DND-41 (cell line): ENCODE results near the gene RSPH6A.

Experiments
- ATAC-seq: fragments of 200-7000 bp; cut with Tn5 transposase; 3 replicates; pipeline ENCODE4 v1.9.1; 2021; ENCODE audit warnings: low read depth; ENCODE audit not compliant: insufficient read depth
- DNase-seq: peaks from one replicate; pipeline ENCODE4 v3.0.0-alpha.2; 2020
- H2AFZ ChIP-seq: 2 replicates; pipeline ENCODE4 v1.6.0; 2012; ENCODE audit warnings: low read depth, low read length
- H3K27ac ChIP-seq: 2 replicates; pipeline ENCODE4 v1.5.1; 2012; ENCODE audit warnings: low read length, inconsistent platforms
- H3K27me3 ChIP-seq: fragments of 200-600 bp; sonication (generic); 2 replicates; pipeline ENCODE4 v1.6.0; 2012; ENCODE audit warnings: low read length, mild to moderate bottlenecking, inconsistent platforms; ENCODE audit not compliant: insufficient read depth, poor library complexity
- H3K36me3 ChIP-seq: 2 replicates; pipeline ENCODE4 v1.5.1; 2012; ENCODE audit warnings: low read length, inconsistent platforms; ENCODE audit not compliant: insufficient read depth
- H3K4me1 ChIP-seq: 2 replicates; pipeline ENCODE4 v1.5.1; 2012; ENCODE audit warnings: mild to moderate bottlenecking, low read length; ENCODE audit not compliant: insufficient read depth
- H3K4me2 ChIP-seq: 2 replicates; pipeline ENCODE4 v1.6.0; 2012; ENCODE audit warnings: mild to moderate bottlenecking, moderate library complexity, low read length, inconsistent platforms; ENCODE audit not compliant: insufficient read depth
- H3K4me3 ChIP-seq, 2 experiments: fragments of 200-600 bp in 1 of 2; shearing (Covaris generic) in 1 of 2; 2 replicates each; pipeline ENCODE4 v1.5.1; 2012 to 2016; ENCODE audit warnings: inconsistent platforms in 2 of 2, low read length in 2 of 2, mild to moderate bottlenecking in 2 of 2, low read depth in 1 of 2, moderate library complexity in 1 of 2
- H3K79me2 ChIP-seq: 2 replicates; pipeline ENCODE4 v1.6.0; 2012; ENCODE audit warnings: low read length, inconsistent platforms; ENCODE audit not compliant: insufficient read depth
- H3K9ac ChIP-seq: 2 replicates; pipeline ENCODE4 v1.6.0; 2012; ENCODE audit warnings: low read depth, mild to moderate bottlenecking, inconsistent platforms, low read length, moderate library complexity
- H3K9me3 ChIP-seq: 2 replicates; pipeline ENCODE4 v1.5.1; 2012; ENCODE audit warnings: low read length, moderate library complexity, mild to moderate bottlenecking, inconsistent platforms; ENCODE audit not compliant: insufficient read depth, severe bottlenecking
- H4K20me1 ChIP-seq: 2 replicates; pipeline ENCODE4 v1.6.0; 2012; ENCODE audit warnings: low read length; ENCODE audit not compliant: insufficient read depth
- CTCF ChIP-seq: IDR thresholded peaks from 2 replicates; pipeline ENCODE4 v1.5.1; 2012; ENCODE audit warnings: borderline replicate concordance, low read length, moderate library complexity, mild to moderate bottlenecking; ENCODE audit not compliant: poor library complexity, severe bottlenecking; ENCODE audit errors: extremely low read depth
- EZH2 ChIP-seq: IDR thresholded peaks from 3 replicates; pipeline ENCODE4 v1.6.1; 2012; ENCODE audit warnings: borderline replicate concordance, low read depth, mild to moderate bottlenecking, moderate library complexity, low read length, inconsistent platforms; ENCODE audit not compliant: severe bottlenecking

RSPH6A gene

GRCh38 chr19:45834970-45835369 lies 19.9 kb upstream of the RSPH6A start:
- no peak for TF ChIP-seq EZH2
- 0 out of 2 replicates have a peak, but pooled peaks cover 2% of the 10 kb centered on the region for H3K79me2 ChIP-seq
- H3K4me3 ChIP-seq: no peak overlapping the region
- H3K9ac ChIP-seq: no peak overlapping the region
- peaks cover 89% of the 10 kb centered on the region for H3K36me3 ChIP-seq
- H3K4me2 ChIP-seq: no peak overlapping the region
- no peaks in the 10 kb centered on the region for H4K20me1 ChIP-seq
- no peak overlapping the region for H2AFZ ChIP-seq
- DNase-seq (no peak), ATAC-seq (no peak)
- H3K27me3 ChIP-seq: no peaks in the 10 kb centered on the region
- no peak overlapping the region for H3K27ac ChIP-seq
- H3K4me1 ChIP-seq: no peaks in the 10 kb centered on the region
- H3K9me3 ChIP-seq: no peaks in the 10 kb centered on the region

GRCh38 chr19:45828945-45829344 lies 13.8 kb upstream of the RSPH6A start:
- TF ChIP-seq CTCF (no peak), EZH2 (no peak)
- no peaks in the 10 kb centered on the region for H3K4me1 ChIP-seq
- no peaks in the 10 kb centered on the region for H3K27me3 ChIP-seq
- H2AFZ ChIP-seq: no peak overlapping the region
- no peak overlapping the region for H3K9ac ChIP-seq
- H3K9me3 ChIP-seq: no peaks in the 10 kb centered on the region
- no peak overlapping the region for H3K4me2 ChIP-seq
- H3K79me2 ChIP-seq: no peaks in the 10 kb centered on the region
- ATAC-seq (no peak), DNase-seq (no peak)
- no peak overlapping the region for H3K27ac ChIP-seq
- H4K20me1 ChIP-seq: no peaks in the 10 kb centered on the region
- H3K4me3 ChIP-seq: no peak overlapping the region
- peaks cover 94% of the 10 kb centered on the region for H3K36me3 ChIP-seq

- no peak for TF ChIP-seq CTCF
- TF ChIP-seq EZH2: no peak
Measured at GRCh38 chr19:45828523-45828922, 13.4 kb upstream of the RSPH6A start.

GRCh38 chr19:45827459-45828093 lies 12.5 kb upstream of the RSPH6A start:
- peaks cover 2% of the 10 kb centered on the region; the same call in 1 of the 2 replicates for H4K20me1 ChIP-seq
- TF ChIP-seq CTCF (no peak), EZH2 (no peak)
- no peak overlapping the region for H3K9ac ChIP-seq
- no peaks in the 10 kb centered on the region for H3K79me2 ChIP-seq
- H3K4me3 ChIP-seq: no peak overlapping the region
- no peak overlapping the region for H3K4me2 ChIP-seq
- no peaks in the 10 kb centered on the region for H3K9me3 ChIP-seq
- no peak overlapping the region for H3K27ac ChIP-seq
- ATAC-seq (peak; percentile 30; the same call in 1 of the 3 replicates), DNase-seq (no peak)
- no peaks in the 10 kb centered on the region for H3K27me3 ChIP-seq
- H3K4me1 ChIP-seq: no peaks in the 10 kb centered on the region
- H2AFZ ChIP-seq: no peak overlapping the region
- H3K36me3 ChIP-seq: peaks cover 98% of the 10 kb centered on the region

More at GRCh38 chr19:45828523-45828922, 13.4 kb upstream of the RSPH6A start:
- no peaks in the 10 kb centered on the region for H3K27me3 ChIP-seq
- H3K4me3 ChIP-seq: no peak overlapping the region
- no peak overlapping the region for H2AFZ ChIP-seq
- H3K4me1 ChIP-seq: no peaks in the 10 kb centered on the region
- no peaks in the 10 kb centered on the region for H4K20me1 ChIP-seq
- H3K9me3 ChIP-seq: no peaks in the 10 kb centered on the region
- no peak overlapping the region for H3K27ac ChIP-seq
- ATAC-seq: no peak
- no peak overlapping the region for H3K9ac ChIP-seq
- DNase-seq: no peak
- no peak overlapping the region for H3K4me2 ChIP-seq
- H3K79me2 ChIP-seq: no peaks in the 10 kb centered on the region
- peaks cover 96% of the 10 kb centered on the region for H3K36me3 ChIP-seq
